GM23338 (cell line): ENCODE results near the gene NRIP3.

Experiments
- CTCF ChIP-seq, 2 experiments: fragments of 200-600 bp in 1 of 2; sonication (generic) in 1 of 2; conservative IDR thresholded peaks; 2 replicates each; pipeline versions ENCODE4 v1.5.1 to v1.6.1; 2016 to 2017; ENCODE audit warnings: antibody characterized with exemption in 2 of 2, low read depth in 2 of 2, mild to moderate bottlenecking in 2 of 2, moderate library complexity in 1 of 2
- EZH2 ChIP-seq: fragments of 200-600 bp; sonication (generic); IDR thresholded peaks from one replicate; pipeline ENCODE4 v1.8.0; 2017; ENCODE audit warnings: antibody characterized with exemption, mild to moderate bottlenecking, low read depth; ENCODE audit not compliant: unreplicated experiment
- EZH2phosphoT487 ChIP-seq: fragments of 200-600 bp; sonication (generic); IDR thresholded peaks from one replicate; pipeline ENCODE4 v1.8.1; 2018; ENCODE audit warnings: antibody characterized with exemption; ENCODE audit not compliant: unreplicated experiment
- JUNB ChIP-seq: IDR thresholded peaks from one replicate; pipeline ENCODE4 v1.6.1; 2016; ENCODE audit warnings: antibody characterized with exemption; ENCODE audit not compliant: unreplicated experiment
- REST ChIP-seq: IDR thresholded peaks from one replicate; pipeline ENCODE4 v1.6.1; 2018; ENCODE audit warnings: antibody characterized with exemption; ENCODE audit not compliant: unreplicated experiment

GRCh38 chr11:8980485-8980884, 23.3 kb downstream of the NRIP3 start:
- TF ChIP-seq JUNB (no peak), CTCF (conservative IDR thresholded peaks at IDR 0.05; ENCODE audit: low read depth in 2 of 2) (no peak), EZH2 (no peak), EZH2phosphoT487 (no peak), REST (no peak)
